Subcutaneous adipose tissue (tissue), 4 donors: Measurements from ENCODE around the gene CNPY1. TPM values are rescaled to one million over a fixed set of nuclear protein-coding genes. Genes with fewer than 3 reads are reported as not detected.

Experiments used
- total RNA-seq, 4 donors: library from RNA; depleted of rRNA; stranded (reverse); fragments of >200 nt; gene quantifications; one replicate each; pipeline ENCODE4 v1.1.0, GENCODE V29; 2016
- TF ChIP-seq, protein P1 (sequence below): fragments of 450-650 bp; IDR thresholded peaks from one replicate; pipeline ENCODE4 v1.5.1; 2016; ENCODE audit warnings: low read depth, mild to moderate bottlenecking, control low read depth, antibody characterized with exemption, moderate library complexity

CNPY1 gene
- total RNA-seq, 4 donors from 2014 or later = not detected

DNA sequence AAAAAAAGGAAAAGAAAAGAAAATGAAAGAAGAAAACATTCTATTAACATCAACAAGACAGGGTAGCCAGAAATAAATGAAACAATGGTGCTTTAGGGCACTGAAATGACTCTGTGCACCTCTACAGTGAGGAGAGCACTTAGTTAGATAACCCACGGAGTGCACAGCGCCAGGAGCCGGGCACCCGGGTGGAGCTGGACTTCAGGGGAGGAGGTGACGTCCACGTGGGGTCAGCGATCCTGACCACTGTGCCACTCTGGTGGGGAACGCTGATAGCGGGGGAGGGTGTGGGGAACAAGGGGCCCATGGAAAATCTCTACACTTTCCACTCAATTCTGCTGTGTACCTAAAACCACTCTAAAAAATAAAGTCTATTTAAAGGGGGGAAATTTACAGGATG is 15.7 kb upstream of the CNPY1 start:
- TF ChIP-seq, protein P1, sequence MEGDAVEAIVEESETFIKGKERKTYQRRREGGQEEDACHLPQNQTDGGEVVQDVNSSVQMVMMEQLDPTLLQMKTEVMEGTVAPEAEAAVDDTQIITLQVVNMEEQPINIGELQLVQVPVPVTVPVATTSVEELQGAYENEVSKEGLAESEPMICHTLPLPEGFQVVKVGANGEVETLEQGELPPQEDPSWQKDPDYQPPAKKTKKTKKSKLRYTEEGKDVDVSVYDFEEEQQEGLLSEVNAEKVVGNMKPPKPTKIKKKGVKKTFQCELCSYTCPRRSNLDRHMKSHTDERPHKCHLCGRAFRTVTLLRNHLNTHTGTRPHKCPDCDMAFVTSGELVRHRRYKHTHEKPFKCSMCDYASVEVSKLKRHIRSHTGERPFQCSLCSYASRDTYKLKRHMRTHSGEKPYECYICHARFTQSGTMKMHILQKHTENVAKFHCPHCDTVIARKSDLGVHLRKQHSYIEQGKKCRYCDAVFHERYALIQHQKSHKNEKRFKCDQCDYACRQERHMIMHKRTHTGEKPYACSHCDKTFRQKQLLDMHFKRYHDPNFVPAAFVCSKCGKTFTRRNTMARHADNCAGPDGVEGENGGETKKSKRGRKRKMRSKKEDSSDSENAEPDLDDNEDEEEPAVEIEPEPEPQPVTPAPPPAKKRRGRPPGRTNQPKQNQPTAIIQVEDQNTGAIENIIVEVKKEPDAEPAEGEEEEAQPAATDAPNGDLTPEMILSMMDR = no peak

DNA sequence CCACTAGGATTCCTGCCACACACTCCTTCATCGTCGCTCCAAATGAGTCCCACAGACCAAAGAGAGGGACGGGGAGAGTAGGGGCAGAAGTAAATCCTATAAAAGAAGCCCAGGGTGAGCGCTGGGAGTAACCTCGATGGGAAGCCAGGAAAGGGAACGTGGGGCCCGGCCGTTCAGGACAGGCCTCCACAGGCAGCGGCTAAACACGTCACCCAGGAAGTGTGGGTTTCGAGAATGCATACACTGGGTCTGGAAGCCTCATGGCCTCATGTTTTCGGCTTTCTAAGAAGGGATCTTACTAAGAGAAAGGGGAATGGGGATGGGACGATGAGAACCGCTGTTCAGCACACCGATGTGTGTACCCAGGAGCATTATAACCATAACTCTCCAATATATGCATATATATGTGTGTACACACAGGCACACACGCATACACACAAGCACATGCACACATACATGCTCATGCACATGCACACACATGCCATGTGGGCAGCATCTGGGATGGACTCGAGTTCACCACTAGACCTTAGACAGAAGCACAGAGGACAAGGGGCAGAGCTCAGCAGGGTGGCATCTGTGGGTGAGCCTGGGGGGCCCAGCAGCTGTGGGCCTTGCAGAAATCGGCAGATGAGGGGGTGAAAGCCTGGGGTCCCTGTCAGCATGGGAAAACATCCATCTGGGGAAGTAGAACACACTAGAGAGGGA is 14.8 kb upstream of the CNPY1 start:
- TF ChIP-seq, protein P1 = no peak

DNA sequence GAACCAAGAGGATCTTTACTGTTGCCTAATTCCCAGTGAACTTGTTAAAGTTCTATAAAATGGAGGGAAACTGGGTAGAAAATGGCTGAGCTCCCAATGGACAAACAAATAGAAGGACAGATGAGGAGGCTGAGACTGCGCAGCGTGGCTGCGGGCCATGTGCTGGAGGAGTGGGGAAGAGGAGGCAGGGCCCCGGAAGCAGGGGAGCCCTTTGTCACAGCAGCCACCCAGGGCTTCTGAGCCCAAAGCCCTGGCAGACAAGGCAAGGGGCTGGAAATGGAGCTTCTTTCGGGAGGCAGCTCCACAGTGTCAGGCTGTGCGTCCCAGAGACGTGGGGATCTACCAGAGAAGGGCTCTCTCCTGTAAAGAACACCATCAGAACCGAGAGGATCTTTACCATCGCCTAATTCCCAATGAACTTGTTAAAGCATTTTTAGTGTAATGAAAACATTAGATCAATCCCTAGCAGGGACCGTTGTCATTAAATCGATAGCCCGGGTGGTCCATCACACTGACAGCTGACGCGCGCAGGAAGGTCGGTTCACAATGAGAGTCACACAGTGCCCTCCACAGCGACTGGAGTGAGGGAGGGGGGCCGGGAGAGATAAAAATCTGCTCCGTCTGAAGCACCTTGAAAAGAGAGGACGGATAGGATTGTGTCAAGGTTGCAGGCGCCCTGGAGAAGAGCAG is 14.0 kb upstream of the CNPY1 start:
- TF ChIP-seq, protein P1 = no peak

DNA sequence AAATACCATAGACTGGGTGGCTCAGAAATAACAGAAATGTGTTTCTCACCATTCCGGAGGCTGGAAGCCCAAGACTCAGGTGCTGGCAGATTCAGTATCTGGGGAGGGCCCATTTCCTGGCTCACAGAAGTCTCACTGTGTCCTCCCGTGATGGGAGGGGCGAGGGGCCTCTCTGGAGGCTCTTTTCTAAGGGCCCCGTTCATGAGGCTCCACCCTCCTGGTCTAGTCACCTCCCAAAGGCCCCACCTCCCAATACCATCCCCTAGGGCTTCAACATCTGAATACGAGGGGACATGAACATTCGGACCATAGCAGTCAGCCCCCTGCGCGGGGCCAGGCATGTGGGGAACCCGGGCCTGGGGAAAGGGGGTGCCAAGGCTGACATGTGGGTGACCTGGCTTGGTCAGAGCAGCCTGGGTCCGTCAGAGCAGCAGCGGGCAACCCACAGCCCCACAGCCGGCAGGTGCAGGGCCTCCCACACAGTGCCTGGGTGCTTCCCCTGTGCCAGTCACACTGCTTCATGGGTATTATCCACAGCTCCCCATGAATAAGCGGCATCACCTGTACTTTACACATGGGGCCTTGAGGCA is 13.3 kb upstream of the CNPY1 start:
- TF ChIP-seq, protein P1 = no peak

DNA sequence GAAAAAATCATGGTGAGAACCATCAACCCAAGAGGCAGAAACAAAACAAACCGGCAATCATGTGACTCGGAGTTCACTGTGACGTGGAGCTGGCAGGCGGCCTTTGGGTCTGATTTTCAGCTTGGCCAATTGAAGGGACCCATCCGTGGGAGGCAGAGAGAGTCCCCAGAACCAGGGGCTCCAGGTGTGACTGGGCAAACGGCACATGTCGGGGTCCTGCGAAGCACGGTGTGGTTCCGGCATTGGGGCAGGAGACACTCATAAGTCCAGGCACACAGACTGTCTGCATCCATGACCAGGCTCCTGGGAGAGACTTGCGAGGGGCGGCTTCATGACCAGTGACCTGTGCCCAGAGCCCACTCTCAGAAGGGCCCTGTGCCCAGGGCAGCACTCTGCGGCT is 12.6 kb upstream of the CNPY1 start:
- TF ChIP-seq, protein P1 = no peak

DNA sequence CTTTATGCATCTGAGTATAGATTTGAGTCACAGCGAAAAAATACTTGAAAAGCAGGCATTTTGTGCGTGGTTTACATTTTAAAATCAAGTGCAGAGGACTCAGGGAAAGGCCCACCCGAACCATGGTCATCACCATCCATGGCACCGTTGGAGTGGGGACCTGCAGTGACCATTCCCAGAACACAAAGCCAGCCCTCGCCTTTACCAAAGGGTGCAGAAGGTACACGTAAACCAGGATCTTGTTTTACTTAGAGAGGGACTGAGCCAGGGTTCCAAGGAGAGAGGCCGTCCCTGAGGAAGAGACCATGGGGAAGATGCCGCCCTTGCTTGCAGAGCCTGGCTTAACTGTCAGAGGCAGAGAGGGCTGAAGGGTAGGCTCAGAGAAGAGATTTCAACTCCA is 12.0 kb upstream of the CNPY1 start:
- TF ChIP-seq, protein P1 = no peak

DNA sequence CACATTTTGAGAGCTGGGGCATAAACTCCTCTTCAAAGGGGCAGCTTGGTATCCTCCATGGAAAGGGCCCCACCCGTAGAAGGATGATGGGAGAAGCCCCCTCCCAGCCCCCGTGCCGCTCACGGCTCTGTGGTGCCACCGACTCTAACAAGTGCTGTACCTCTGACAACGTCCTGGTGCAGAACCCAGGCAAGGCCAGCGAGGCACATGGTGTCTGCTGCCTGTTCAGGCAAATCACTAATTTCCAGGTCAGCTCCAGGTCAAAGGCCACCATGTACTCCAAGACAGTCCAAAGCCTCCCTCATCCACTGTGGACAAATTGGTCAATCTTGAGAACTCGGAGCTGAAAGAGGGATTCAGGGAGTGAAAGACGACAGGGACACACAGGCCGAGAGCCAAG is 11.4 kb upstream of the CNPY1 start:
- TF ChIP-seq, protein P1 = no peak
